Adrenal gland (tissue), 5 donors: ENCODE data around the gene GTSE1.

Experiments used
- POLR2A ChIP-seq, 2 donors: fragments of 450-650 bp; IDR thresholded peaks; one replicate each; pipeline ENCODE4 v1.6.1; 2017; ENCODE audit warnings: antibody characterized with exemption in 2 of 2, mild to moderate bottlenecking in 2 of 2, moderate library complexity in 1 of 2
- TF ChIP-seq, protein P1 (sequence below), 6 experiments: fragments of 450-650 bp in 4 of 6; fragments of 200-600 bp in 2 of 6; sonication (generic) in 1 of 6; IDR thresholded peaks; 1 replicate in 5 of 6; 2 replicates in 1 of 6; pipeline versions ENCODE4 v1.5.1 to v1.8.0; 2016 to 2021; ENCODE audit warnings: antibody characterized with exemption in 6 of 6, mild to moderate bottlenecking in 2 of 6, moderate library complexity in 1 of 6
- donor health status: DM: no; HTN: no; CAD: no.

DNA sequence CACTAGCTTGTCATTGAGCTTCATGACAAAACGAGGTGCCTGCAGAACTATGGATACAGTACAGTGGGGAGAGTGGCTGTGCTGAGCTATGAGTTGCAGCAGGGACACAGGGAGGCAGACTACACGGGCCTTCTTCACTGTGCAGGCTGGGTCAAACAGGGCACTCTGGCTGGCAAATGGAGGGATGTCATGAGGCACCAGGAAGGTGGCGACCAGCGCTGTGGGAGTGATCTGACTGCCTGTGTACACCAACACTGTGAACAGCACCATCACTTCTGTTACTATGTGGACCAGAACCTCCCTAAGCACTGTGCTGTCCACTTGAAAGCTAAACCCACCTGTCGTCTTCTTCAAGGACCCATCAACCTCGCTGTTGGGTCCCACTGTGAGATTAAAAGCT, 36.6 kb upstream of the GTSE1 start:
- TF ChIP-seq, protein P1, sequence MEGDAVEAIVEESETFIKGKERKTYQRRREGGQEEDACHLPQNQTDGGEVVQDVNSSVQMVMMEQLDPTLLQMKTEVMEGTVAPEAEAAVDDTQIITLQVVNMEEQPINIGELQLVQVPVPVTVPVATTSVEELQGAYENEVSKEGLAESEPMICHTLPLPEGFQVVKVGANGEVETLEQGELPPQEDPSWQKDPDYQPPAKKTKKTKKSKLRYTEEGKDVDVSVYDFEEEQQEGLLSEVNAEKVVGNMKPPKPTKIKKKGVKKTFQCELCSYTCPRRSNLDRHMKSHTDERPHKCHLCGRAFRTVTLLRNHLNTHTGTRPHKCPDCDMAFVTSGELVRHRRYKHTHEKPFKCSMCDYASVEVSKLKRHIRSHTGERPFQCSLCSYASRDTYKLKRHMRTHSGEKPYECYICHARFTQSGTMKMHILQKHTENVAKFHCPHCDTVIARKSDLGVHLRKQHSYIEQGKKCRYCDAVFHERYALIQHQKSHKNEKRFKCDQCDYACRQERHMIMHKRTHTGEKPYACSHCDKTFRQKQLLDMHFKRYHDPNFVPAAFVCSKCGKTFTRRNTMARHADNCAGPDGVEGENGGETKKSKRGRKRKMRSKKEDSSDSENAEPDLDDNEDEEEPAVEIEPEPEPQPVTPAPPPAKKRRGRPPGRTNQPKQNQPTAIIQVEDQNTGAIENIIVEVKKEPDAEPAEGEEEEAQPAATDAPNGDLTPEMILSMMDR (IDR thresholded peaks at IDR 0.05) = no peak
- TF ChIP-seq POLR2A (IDR thresholded peaks at IDR 0.05) = no peak
